ENCODE results near the gene SORT1. TPM values are rescaled to one million over a fixed set of nuclear protein-coding genes. Genes with fewer than 3 reads are reported as not detected.

The SORT1 gene
- total RNA-seq, 1 donor from 2014 or later: 41.9 TPM

DNA sequence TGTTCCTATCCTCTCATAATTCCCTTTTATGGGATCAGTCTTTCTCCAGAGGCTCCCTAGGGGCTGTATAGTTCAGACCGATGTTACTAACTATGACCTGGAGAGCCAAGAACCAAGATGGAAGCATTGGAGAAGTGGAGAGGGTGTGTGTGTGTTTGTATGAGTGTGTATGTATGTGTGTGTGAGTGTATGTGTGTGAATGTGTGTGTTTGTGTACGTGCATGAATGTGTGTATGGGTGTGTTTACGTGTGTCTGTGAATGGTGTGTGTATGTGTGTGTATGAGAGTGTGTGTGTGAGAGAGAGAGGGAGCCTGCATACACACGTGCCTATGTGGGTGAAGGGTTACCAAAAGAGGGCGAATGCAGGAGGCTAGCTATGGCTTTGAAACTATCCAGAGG, 95.8 kb downstream of the SORT1 start:
- no peak for DNase-seq (ENCODE audit: low read depth)
- TF ChIP-seq CTCF (conservative IDR thresholded peaks at IDR 0.05; ENCODE audit: low read depth, low read length): no peak
- no peak overlapping the region for H3K4me3 ChIP-seq (ENCODE audit: low read depth, low read length)

DNA sequence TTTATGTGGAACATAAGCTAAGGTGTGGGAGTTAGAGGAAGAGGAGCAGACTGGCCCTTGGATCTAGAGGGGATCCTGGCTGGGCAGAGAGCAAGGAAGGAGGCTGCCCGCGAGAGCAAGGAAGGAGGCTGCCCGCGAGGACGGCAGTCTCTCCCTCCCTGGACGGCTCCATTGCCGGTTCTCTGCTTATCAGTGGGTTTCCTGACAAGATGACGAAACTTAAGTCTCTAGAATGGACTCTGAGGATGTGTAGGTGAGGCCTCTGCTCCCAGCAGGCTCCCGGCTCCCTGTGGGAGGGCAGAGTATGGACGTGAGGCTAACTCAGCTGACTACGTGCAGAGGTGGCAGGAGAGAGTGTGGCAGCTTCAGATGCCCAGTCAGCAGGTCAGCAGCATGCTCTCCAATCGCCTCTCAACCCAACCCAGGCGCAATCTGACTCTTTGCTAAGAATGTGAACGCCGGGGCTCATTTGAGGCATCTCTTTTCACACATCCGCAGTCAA, 97.0 kb downstream of the SORT1 start:
- no peak for TF ChIP-seq CTCF (conservative IDR thresholded peaks at IDR 0.05; ENCODE audit: low read depth, low read length)
- no peak overlapping the region for H3K4me3 ChIP-seq (ENCODE audit: low read depth, low read length)
- no peak for DNase-seq (ENCODE audit: low read depth)

- H3K4me3 ChIP-seq (ENCODE audit: low read depth, low read length): no peak overlapping the region
- DNase-seq (ENCODE audit: low read depth): no peak
- no peak for TF ChIP-seq CTCF (conservative IDR thresholded peaks at IDR 0.05; ENCODE audit: low read depth, low read length)
These were observed 98.0 kb downstream of the SORT1 start for GRCh38 chr1:109299558-109300343.

- DNase-seq (ENCODE audit: low read depth): no peak
- no peak for TF ChIP-seq CTCF (conservative IDR thresholded peaks at IDR 0.05; ENCODE audit: low read depth, low read length)
- H3K4me3 ChIP-seq (ENCODE audit: low read depth, low read length): no peak overlapping the region
These were observed 98.8 kb downstream of the SORT1 start for GRCh38 chr1:109298666-109299557.

DNA sequence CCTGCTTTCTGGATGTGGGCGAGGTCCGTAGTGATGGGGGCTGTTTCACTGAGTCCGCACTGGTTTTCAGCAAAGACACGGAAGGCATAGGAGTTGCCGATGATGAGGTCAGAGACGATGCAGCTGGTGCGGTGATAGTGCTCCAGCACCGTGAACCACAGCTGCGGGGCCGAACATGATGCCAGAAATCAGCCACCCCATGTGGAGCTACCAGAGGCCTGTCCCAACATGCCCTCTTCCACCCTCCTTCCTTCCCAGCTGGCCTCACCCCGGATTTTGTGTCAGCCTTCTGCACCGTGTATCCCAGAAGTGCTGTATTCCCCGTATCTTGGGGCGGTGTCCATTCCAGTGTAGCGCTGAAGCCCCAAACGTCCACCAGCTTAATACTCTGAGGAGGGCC, 100.9 kb downstream of the SORT1 start:
- no peak for DNase-seq (ENCODE audit: low read depth)
- H3K4me3 ChIP-seq (ENCODE audit: low read depth, low read length): no peak overlapping the region
- TF ChIP-seq CTCF (conservative IDR thresholded peaks at IDR 0.05; ENCODE audit: low read depth, low read length): no peak

- H3K4me3 ChIP-seq (ENCODE audit: low read depth, low read length): no peak overlapping the region
- TF ChIP-seq CTCF (conservative IDR thresholded peaks at IDR 0.05; ENCODE audit: low read depth, low read length): no peak
- no peak for DNase-seq (ENCODE audit: low read depth)
These were observed 101.9 kb downstream of the SORT1 start for GRCh38 chr1:109295712-109296415.

Data from epithelial cell of proximal tubule (primary cell).